ENCODE data around the gene AP4E1.
A peak's percentile ranks its signal among the peaks of the same experiment; 100 is the strongest.
"Not testable (repeated sequence)": the region's sequence is repeated elsewhere in the genome, so short reads cannot be mapped to it uniquely, and the experiment has no call there.

Gene AP4E1

DNA sequence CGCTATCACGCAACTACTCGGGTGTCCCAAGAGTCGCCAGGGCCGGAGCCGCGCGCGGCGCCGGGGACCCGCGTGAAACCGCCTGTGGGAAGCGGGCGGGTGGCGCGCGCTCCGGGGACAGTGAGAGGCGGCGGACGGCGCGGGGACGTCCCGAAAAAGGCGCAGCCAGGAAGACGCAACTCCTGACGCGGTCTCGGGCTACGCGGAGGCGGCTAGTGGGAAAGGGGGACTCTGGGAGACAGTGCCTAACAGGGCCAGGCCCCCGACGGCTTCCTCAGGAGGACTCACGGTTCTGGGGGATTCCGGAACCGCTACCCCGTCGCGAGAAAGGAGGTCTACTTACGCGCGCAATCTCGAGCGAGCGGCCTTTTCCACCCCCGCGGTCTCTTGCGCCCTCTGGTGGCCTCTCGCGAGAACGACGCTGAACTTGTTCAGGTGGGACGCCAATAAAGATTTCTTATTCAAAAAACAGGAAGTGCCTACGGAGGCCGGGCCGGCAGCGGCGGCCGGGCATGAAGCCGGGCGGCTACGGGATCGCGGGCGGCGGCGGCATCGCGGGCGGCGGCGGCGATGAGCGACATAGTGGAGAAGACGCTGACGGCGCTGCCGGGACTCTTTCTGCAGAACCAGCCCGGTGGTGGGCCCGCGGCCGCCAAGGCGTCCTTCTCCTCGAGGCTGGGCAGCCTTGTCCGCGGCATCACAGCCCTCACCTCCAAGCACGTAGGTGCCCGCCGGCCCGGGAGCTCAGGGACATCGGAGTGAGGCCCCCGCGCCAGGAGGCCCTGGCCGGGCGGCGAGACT, at the start of gene AP4E1:
AP4E1 (plus strand) TSS at position 475 of the 801 bp plus-strand sequence; CDS start at position 571, 96 bp downstream.
- DNase-seq, result peak; percentile 98

DNA sequence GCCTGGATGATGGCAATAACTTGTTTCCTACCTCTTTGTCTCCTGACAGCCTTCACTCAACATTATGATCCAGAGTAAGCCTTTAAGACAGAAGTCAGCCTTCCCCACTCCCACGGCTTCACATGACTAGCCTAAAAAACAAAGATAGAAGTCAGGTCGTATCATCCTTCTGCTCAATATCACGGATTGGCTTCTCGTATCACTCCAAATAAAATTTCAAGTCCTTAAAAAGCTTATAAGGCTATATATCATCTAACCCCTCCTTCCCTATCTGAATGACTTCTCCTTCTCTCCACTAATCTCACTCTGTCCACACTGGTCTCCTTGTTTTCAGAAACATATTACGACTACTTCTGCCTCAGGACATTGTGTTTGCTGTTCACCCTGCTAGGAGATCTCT, 47.7 kb upstream of the AP4E1 start:
- DNase-seq, result no peak

GRCh38 chr15:50862553-50862952, 45.9 kb upstream of the AP4E1 start:
- no peak for DNase-seq

DNA sequence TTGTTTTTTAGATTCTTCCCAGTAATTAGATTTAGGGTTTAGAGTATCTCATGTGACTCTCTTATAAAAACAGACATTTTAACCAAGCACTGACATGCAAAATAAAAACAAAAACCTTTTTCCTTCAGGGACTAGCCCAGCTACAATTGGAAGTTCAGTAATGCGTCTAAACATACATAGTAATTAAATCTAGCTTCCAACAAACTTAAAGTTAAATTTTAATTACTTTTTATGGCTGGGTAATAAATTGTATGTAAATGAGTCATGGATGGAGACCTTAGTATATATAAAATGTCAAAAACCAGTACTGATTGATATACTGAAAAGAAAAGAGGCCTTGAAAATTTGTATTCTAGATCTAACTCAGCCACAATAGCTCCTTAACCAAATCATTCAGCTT, 43.6 kb upstream of the AP4E1 start:
- DNase-seq, result no peak

GRCh38 chr15:50865515-50866353, 42.7 kb upstream of the AP4E1 start:
- no peak for DNase-seq

DNA sequence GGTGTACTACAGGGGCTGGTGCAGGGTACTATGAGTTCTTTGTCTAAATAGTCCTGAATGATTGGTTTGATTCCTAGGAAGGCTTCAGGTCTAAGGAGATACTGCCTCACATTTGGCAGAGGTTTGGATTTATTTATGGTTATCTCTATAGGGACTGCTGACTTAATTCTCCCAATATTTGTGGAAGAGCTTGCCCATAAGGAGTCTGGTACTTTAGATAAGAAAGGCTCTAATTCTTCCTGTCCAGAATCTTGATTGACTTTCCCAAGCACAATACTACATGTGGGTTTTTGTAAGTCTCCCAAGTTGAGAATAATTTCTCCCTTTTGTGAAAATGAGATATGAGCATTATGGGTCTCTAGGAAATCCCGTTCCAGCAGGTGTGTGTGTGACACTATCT, 36.7 kb upstream of the AP4E1 start:
- no peak for DNase-seq

GRCh38 chr15:50872832-50873426, 35.6 kb upstream of the AP4E1 start:
- no peak for DNase-seq

DNA sequence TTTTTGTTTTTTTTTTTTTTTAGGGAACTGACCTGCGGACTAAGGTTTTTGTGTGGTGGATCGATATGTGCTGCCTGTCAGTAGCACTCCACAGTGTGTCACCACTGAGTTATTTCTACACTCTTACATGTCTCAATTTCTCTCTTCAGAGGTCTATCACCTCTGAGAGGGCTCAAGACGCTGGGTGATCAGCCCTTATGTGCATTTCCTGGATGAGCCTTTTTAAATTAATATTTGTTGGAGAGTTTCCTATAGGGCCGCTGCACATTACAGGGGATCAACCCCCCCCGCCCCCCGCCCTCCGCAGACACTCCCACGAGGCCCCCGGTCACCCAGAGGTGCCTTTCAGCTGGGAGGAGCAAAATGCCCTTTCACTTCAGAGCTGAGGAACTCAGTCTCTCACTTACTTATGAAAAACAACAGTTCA, 34.5 kb upstream of the AP4E1 start:
- DNase-seq, result no peak

GRCh38 chr15:50875238-50875637, 33.2 kb upstream of the AP4E1 start:
- DNase-seq, result not testable (repeated sequence)

GRCh38 chr15:50876260-50876988, 32.1 kb upstream of the AP4E1 start:
- no peak for DNase-seq

GRCh38 chr15:50876989-50877360, 31.5 kb upstream of the AP4E1 start:
- DNase-seq, result peak; percentile 85

DNA sequence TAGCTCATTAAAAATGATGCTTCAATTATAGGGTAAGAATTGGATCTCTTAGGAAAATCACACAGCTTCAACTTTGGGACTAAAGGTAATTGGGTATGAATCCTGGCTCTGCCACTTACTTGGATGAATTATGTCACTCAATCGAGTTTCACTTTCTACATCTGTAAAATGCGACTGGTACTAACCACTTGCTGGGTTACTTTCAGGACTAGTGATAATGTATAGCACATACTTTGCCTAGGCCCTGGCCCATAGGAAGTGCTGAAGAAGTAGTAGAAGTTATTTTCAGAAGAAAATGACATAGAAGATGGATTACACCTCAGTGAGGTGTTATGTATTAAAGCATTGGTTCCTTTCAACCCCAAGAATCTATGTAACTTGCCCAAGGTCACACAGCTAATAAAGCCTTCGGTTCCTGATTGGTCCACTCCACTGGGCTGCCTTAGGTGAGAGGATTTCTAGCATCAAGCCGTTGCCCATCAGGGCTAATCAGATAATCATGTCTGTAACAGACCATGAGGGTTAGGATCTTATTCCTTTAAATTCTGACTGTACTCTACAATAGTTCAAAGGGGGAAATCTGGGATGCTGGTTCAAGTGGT, 29.4 kb upstream of the AP4E1 start:
- no peak for DNase-seq

DNA sequence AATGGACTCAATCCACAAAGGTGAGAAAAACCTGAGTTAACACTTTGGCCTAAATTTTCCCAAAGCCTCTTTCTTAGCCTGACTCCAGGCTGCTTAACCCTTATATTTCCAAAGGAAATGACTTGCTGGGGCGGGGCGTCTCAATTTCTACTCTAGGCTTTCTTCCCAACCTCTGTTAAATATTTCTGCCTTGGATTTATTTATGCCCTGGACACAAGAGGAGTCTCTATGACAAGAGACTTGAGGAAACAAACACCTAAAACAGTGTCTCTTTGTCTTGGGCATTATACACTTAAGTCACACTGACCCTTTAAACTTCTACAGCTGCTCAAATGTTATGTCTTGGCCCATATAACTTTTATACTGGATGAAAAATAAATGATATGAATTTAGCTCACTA, 28.3 kb upstream of the AP4E1 start:
- no peak for DNase-seq

DNA sequence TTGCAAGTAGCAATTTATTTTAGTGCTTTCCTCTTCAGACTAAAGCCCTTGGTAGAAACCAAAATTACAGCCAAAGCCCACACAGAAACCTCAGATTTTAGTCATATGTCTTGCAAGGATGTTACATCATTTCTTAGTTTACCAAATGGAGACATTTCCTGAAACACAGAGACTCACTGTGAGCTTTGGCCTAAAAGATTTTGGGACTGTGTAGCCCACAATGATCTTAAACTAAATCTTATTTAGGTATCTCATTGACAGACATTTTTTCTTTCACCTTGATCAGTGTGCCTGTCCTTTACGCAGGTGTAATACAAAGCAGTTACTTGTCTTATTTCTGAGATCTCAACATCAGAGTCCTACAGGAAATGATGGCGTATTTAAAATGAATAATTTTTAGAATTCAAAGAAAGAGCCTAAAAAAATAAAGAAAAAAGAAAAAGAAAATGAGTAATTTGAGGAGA, 27.8 kb upstream of the AP4E1 start:
- DNase-seq, result no peak

DNA sequence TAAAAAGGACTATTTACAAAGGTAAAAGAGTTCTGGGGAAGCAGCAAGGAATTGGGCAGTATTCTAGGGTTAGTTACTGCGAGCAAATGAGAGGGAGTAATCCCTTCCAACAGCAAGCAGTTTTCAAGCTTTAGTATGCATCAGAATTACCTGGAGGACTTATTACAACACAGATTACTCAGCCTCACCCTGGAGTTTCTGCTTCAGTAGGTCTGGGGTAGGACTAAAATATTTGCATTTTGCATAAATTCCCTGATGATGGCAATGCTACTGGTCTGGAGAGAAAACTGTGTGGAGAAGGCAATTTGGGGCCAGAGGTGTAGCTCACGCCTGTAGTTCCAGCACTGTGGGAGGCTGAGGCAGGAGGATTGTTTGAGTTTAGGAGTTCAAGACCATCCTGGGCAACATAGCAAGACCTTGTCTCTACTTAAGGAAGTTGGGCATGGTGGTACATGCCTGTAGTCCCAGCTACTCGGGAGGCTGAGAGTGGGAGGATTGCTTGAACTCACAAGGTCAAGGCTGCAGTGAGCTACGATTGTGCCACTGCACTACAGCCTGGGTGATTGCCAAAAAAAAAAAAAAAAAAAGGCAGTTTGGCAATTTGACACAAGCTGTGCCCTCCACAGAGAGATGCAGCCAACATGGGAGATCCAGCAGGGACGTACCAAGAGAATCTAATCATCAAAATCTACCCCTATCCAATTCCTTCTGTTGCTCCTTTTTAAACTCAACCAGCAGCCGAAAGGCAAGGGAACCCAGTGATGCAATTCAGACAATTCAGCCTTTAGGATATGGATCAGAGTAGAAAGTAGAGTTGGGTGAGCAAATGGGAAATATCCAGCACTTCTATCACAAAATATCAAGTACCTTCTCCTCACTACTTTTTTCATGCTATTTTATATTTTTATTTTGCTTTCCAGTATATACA, 27.1 kb upstream of the AP4E1 start:
- no peak for DNase-seq

DNA sequence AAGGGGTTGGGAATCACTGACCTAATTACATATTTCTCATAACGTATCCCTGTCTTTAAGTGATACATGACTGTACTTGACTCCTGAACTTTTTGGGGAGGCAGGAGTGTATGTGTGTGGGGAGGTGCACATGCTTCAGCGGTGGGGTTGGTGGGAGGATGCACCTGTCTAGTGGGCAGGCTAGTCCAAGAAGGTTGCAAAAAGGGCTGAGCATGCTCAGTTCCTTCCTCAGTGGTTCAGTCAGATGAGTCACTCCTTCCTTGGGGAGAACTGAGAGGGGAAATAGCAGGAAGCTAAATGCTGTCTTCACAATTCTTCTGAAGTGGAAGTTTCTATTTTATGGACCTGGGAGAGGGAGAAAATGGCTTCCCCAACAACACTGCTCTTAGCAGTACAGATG, 24.6 kb upstream of the AP4E1 start:
- DNase-seq, result no peak

DNA sequence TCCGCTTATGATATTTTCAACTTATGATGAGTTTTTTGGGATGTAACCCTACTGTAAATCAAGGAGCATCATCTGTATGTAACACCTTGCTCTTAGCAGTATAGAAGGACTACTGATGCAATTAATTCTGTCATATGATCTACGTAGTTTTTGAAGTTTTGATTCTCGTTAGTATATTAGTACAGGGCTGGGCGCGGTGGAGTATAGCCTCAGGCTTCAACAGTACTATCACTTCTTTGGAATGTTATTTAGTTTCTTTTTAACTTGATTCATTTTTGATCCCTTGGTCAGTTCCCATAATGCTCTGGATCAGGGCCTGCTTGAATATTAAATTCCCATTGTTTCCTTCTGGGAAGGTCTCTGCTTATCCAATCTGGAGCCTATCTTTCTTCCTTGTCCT, 23.9 kb upstream of the AP4E1 start:
- DNase-seq, result no peak

DNA sequence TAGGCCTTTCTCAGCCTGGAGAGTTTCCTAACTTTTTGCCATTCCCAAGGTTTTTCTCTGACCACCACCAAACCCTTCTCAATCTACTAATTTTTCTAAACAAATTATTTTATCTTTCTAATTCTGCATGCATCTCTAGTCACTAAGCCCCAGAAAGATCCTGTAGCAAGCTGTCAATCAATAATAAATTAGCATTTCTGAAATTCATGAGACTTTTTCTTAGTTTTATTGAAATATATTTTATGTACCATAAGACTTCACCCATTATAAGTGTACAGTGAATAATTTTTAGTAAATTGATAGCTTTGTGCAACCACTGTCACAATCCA, 22.4 kb upstream of the AP4E1 start:
- no peak for DNase-seq

GRCh38 chr15:50886611-50887345, 21.7 kb upstream of the AP4E1 start:
- DNase-seq, result no peak

- DNase-seq, result no peak
These were observed 20.4 kb upstream of the AP4E1 start for GRCh38 chr15:50888054-50888453.

- DNase-seq, result no peak
These were observed 18.9 kb upstream of the AP4E1 start for GRCh38 chr15:50889589-50889988.

Measured in retina (tissue), 1 donor.